Caco-2 (cell line): ENCODE measurements around the gene LRBA. TPM values are rescaled to one million over a fixed set of nuclear protein-coding genes. Genes with fewer than 3 reads are reported as not detected.

Source experiments
- BruUV-seq: library from RNA; stranded (reverse); fragments of 400-500 nt; replicated peaks from 2 replicates; lab custom pipeline; 2021; lab: Mats Ljungman, UMichigan
- CTCF ChIA-PET: fragments of 300-600 bp; sonication (Branson Sonifier 250); formaldehyde crosslinking; loops from one replicate; lab custom pipeline; 2022; ENCODE audit warnings: antibody characterized with exemption; lab: Charles Lee
- POLR2A ChIA-PET: fragments of 300-600 bp; sonication (Branson Sonifier 250); formaldehyde crosslinking; loops from one replicate; lab custom pipeline; 2022; ENCODE audit warnings: antibody characterized with exemption; lab: Charles Lee
- DNase-seq, 2 experiments: peaks; one replicate each; pipeline versions ENCODE4 v3.0.0 to v3.0.0-alpha.2; 2020 to 2022
- H3K27me3 ChIP-seq: replicated peaks from 2 replicates; pipeline ENCODE4 v1.6.0; 2011; ENCODE audit warnings: low read length; ENCODE audit not compliant: control insufficient read depth, insufficient read depth
- H3K36me3 ChIP-seq: 2 replicates; pipeline ENCODE4 v1.5.1; 2011; ENCODE audit warnings: low read length; ENCODE audit not compliant: control insufficient read depth, insufficient read depth
- H3K4me1 ChIP-seq: fragments of 250-450 bp; sonication (Bioruptor Pico); 2 replicates; pipeline ENCODE4 v1.5.1; 2020; ENCODE audit warnings: mild to moderate bottlenecking
- H3K4me3 ChIP-seq: 2 replicates; pipeline ENCODE4 v1.5.1; 2011; ENCODE audit warnings: low read depth, mild to moderate bottlenecking, control low read depth, low read length
- H3K9me3 ChIP-seq: fragments of 250-450 bp; sonication (Bioruptor Pico); 2 replicates; pipeline ENCODE4 v1.5.1; 2020; ENCODE audit warnings: mild to moderate bottlenecking, moderate library complexity
- H3K27ac Mint-ChIP-seq: one replicate; pipeline ENCODE4 v1.8.0; 2022; ENCODE audit warnings: mixed read lengths; ENCODE audit not compliant: unreplicated experiment
- H3K27me3 Mint-ChIP-seq: one replicate; pipeline ENCODE4 v1.8.0; 2022; ENCODE audit warnings: mixed read lengths; ENCODE audit not compliant: insufficient read depth, unreplicated experiment
- H3K36me3 Mint-ChIP-seq: one replicate; pipeline ENCODE4 v1.8.0; 2022; ENCODE audit warnings: mild to moderate bottlenecking, mixed read lengths; ENCODE audit not compliant: insufficient read depth, unreplicated experiment
- H3K4me1 Mint-ChIP-seq: one replicate; pipeline ENCODE4 v1.8.0; 2022; ENCODE audit warnings: low read depth, mixed read lengths; ENCODE audit not compliant: unreplicated experiment
- H3K4me3 Mint-ChIP-seq: one replicate; pipeline ENCODE4 v1.8.0; 2022; ENCODE audit warnings: mild to moderate bottlenecking, moderate library complexity, mixed read lengths; ENCODE audit not compliant: unreplicated experiment
- H3K9me3 Mint-ChIP-seq: one replicate; pipeline ENCODE4 v1.8.0; 2022; ENCODE audit warnings: mixed read lengths; ENCODE audit not compliant: unreplicated experiment
- intact Hi-C: fragments of 100-400 bp; cut with micrococcal nuclease; formaldehyde crosslinking; loops from one replicate; pipeline ENCODE4 v1.10.0; 2022; ENCODE audit not compliant: unreplicated experiment
- total RNA-seq: library from RNA; stranded (reverse); gene quantifications from 2 replicates; pipeline ENCODE4 v1.2.3, GENCODE V29; 2022
- TF ChIP-seq, protein P1 (sequence below), 2 experiments: fragments of 200-600 bp in 1 of 2; IDR thresholded peaks; 1 replicate in 1 of 2; 2 replicates in 1 of 2; pipeline versions ENCODE4 v1.5.1 to v1.8.0; 2011 to 2022; ENCODE audit warnings: antibody characterized with exemption in 1 of 2, control low read depth in 1 of 2, inconsistent platforms in 1 of 2, low read depth in 1 of 2, low read length in 1 of 2, mild to moderate bottlenecking in 1 of 2, moderate library complexity in 1 of 2; ENCODE audit not compliant: insufficient read depth in 1 of 2, severe bottlenecking in 1 of 2, unreplicated experiment in 1 of 2

The LRBA gene
- total RNA-seq, 1 experiment from 2014 or later, result 53.2 TPM

DNA sequence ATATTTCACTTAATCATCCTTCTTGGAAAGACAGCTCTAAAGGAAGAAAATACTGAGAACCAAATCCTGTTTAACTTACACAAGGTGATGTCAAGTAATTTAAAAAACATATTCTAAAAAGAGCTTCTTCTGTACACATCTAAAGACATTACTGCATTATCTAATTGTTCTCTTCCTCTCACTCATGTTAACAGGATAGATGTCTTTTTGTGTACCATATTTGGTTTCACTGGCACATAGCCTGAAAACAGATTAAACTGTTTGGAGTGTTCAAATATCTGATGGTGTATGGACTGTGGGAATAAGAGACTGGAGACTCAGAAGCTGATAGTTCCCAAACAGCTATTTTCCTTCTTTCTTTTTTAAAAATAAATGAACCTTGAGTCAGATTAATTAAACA lies 646.4 kb downstream of the LRBA start:
- no peak for DNase-seq
- Mint-ChIP-seq H3K4me3 (no peak overlapping the region), H3K27ac (no peak overlapping the region), H3K36me3 (no peaks in the 10 kb centered on the region), H3K9me3 (no peaks in the 10 kb centered on the region), H3K27me3 (no peaks in the 10 kb centered on the region), H3K4me1 (no peaks in the 10 kb centered on the region)
- POLR2A ChIA-PET, result no interaction called here
- TF ChIP-seq, protein P1, sequence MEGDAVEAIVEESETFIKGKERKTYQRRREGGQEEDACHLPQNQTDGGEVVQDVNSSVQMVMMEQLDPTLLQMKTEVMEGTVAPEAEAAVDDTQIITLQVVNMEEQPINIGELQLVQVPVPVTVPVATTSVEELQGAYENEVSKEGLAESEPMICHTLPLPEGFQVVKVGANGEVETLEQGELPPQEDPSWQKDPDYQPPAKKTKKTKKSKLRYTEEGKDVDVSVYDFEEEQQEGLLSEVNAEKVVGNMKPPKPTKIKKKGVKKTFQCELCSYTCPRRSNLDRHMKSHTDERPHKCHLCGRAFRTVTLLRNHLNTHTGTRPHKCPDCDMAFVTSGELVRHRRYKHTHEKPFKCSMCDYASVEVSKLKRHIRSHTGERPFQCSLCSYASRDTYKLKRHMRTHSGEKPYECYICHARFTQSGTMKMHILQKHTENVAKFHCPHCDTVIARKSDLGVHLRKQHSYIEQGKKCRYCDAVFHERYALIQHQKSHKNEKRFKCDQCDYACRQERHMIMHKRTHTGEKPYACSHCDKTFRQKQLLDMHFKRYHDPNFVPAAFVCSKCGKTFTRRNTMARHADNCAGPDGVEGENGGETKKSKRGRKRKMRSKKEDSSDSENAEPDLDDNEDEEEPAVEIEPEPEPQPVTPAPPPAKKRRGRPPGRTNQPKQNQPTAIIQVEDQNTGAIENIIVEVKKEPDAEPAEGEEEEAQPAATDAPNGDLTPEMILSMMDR (IDR thresholded peaks at IDR 0.05; ENCODE audit: insufficient read depth in 1 of 2, low read depth in 1 of 2, low read length in 1 of 2, severe bottlenecking in 1 of 2, unreplicated experiment in 1 of 2), result no peak
- H3K36me3 ChIP-seq, result no peaks in the 10 kb centered on the region
- H3K9me3 ChIP-seq, result no peaks in the 10 kb centered on the region
- H3K4me1 ChIP-seq, result no peaks in the 10 kb centered on the region
- no peaks in the 10 kb centered on the region for H3K27me3 ChIP-seq
- CTCF ChIA-PET, result no interaction called here
- H3K4me3 ChIP-seq, result no peak overlapping the region
- intact Hi-C loops, result no loop called here
- BruUV-seq, result no TSS peak

DNA sequence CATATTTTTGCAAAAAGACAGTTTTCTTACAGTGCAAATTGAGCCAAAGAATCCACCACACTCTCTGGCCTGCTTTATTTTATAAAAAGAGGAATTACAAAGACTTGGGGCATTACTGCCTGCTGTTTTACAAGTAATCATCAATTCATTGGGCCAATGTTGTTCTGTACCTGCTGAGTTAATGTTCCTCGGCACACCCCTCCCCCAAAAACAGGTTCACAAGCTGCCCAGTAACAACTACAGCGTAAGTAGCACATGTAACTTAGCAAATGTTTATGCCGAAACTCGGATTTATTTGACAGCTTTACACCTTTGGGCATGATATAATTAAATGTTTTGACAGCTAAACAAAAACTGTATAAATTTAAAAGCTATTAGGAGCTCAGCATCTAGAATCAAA lies 647.8 kb downstream of the LRBA start:
- POLR2A ChIA-PET, result interaction anchor here (0.6 kb wide), 1 partner anchor 52 kb away, joined by 3 read pairs; no protein-coding TSS in a partner anchor
- no peak for DNase-seq
- Histone ChIP-seq H3K36me3 (no peaks in the 10 kb centered on the region), H3K4me1 (no peaks in the 10 kb centered on the region), H3K27me3 (no peaks in the 10 kb centered on the region), H3K4me3 (no peak overlapping the region), H3K9me3 (no peaks in the 10 kb centered on the region)
- no TSS peak for BruUV-seq
- no peaks in the 10 kb centered on the region for H3K27me3 Mint-ChIP-seq
- no peaks in the 10 kb centered on the region for H3K36me3 Mint-ChIP-seq
- H3K9me3 Mint-ChIP-seq, result no peaks in the 10 kb centered on the region
- no peak overlapping the region for H3K27ac Mint-ChIP-seq
- CTCF ChIA-PET, result no interaction called here
- H3K4me1 Mint-ChIP-seq, result no peaks in the 10 kb centered on the region
- H3K4me3 Mint-ChIP-seq, result no peak overlapping the region
- intact Hi-C loops, result no loop called here
- TF ChIP-seq, protein P1 (IDR thresholded peaks at IDR 0.05; ENCODE audit: insufficient read depth in 1 of 2, low read depth in 1 of 2, low read length in 1 of 2, severe bottlenecking in 1 of 2, unreplicated experiment in 1 of 2), result no peak

GRCh38 chr4:150366487-150366999 lies 648.5 kb downstream of the LRBA start:
- Mint-ChIP-seq H3K27ac (no peak overlapping the region), H3K4me1 (no peaks in the 10 kb centered on the region), H3K9me3 (no peaks in the 10 kb centered on the region), H3K27me3 (no peaks in the 10 kb centered on the region), H3K36me3 (no peaks in the 10 kb centered on the region), H3K4me3 (no peak overlapping the region)
- H3K9me3 ChIP-seq, result no peaks in the 10 kb centered on the region
- H3K36me3 ChIP-seq, result no peaks in the 10 kb centered on the region
- no peak overlapping the region for H3K4me3 ChIP-seq
- ChIA-PET POLR2A (interaction anchor here (0.6 kb wide), 1 partner anchor 51 kb away, joined by 3 read pairs; no protein-coding TSS in a partner anchor), CTCF (no interaction called here)
- BruUV-seq, result no TSS peak
- intact Hi-C loops, result no loop called here
- TF ChIP-seq, protein P1 (IDR thresholded peaks at IDR 0.05; ENCODE audit: insufficient read depth in 1 of 2, low read depth in 1 of 2, low read length in 1 of 2, severe bottlenecking in 1 of 2, unreplicated experiment in 1 of 2), result no peak
- no peaks in the 10 kb centered on the region for H3K4me1 ChIP-seq
- DNase-seq, result no peak
- H3K27me3 ChIP-seq, result no peaks in the 10 kb centered on the region
